Right renal cortex interstitium (tissue), 3 donors: Measurements from ENCODE around the gene NEGR1. TPM values are rescaled to one million over a fixed set of nuclear protein-coding genes. Genes with fewer than 3 reads are reported as not detected.

Experiments used
- DNase-seq, 3 donors: peaks; one replicate each; pipeline ENCODE4 v3.0.0-alpha.2; 2013; ENCODE audit warnings: low read depth in 3 of 3, low spot score in 2 of 3
- polyA plus RNA-seq, 3 donors: library from polyadenylated mRNA; unstranded; fragments of 120-200 nt; gene quantifications; one replicate each; pipeline ENCODE4 v1.2.1, GENCODE V29; 2013; ENCODE audit not compliant: insufficient read length in 3 of 3

Gene NEGR1
- polyA plus RNA-seq, 3 donors, result 2.9 to 4.8 (median 4.3) TPM

- DNase-seq, result no peak
Observed at GRCh38 chr1:71653952-71654351, 628.4 kb downstream of the NEGR1 start.

DNA sequence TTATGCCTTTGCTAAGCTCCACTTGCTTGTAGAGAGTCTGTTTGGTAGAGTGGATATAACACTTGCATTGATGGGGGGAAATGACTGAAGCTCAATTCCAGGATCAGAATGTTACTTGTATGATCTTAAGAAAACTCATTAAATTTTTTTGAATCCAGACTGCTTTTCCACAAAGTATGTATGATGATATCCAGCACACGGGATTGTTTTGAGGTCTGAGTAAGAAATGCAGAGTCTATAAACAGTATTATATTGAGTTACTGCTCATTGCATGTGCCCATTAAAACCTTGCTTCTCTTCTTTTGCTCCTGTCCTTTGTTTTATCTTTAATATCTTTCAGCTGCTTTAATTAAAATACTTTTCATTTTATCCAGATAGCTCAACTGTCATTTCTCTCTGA is 631.1 kb downstream of the NEGR1 start:
- DNase-seq, result no peak

DNA sequence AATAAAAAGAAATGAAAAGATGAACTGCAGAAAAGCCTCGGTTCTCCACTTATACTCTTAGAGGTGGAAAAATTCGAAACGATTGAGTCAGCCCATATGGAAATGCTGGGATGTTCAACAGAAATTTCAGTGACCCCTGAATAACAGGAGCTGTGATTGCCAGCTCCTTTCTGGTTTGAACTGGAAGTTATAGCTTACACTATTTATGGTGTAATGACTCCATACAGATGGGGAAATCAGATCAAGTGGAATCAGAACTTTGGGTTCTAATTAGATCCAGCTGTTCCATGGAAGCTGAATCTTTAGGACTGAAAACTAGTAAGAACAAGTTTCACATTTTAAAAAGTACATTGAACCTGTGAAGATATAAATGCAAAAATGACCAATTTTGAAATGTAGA is 632.2 kb downstream of the NEGR1 start:
- DNase-seq, result no peak

DNA sequence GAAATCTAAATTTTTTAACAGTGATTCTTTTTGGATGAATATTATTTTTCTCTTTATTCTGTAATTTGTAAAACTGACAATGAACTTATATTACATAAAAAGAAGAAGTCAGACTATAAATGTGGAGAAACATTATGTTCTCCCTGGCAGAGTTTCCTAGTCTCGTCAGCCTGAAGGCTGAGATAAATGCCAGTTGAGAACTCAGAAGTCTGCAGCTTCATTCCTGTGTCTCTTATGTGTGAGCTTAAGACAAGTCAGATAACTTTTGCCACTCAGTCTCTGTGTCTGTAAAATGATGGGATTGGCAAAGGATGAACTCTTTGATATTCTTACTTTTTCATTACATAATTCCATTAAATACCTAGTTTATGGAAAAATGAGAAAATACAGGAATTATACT is 632.7 kb downstream of the NEGR1 start:
- DNase-seq, result no peak

- DNase-seq, result no peak
Observed at GRCh38 chr1:71647513-71648300, 634.6 kb downstream of the NEGR1 start.

- no peak for DNase-seq
Observed at GRCh38 chr1:71645015-71645414, 637.3 kb downstream of the NEGR1 start.

DNA sequence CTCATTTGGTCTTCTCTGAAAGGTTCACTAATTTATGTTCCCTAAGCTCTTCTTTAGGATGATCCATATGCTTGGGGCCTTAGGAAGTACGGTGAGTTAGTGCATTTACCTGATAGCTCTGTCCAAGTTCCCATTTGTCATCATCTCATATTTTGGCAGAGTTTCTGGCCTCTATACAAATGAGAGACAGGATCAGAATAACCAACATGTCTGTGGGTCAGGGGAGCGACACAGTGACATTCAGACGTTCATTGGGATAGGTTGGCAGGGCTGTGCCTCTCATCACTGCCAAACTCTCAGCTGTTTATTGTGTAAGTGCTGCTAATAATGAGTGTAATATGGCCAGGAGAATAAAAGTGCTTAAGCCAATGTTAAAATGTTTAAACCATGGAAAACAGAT is 640.4 kb downstream of the NEGR1 start:
- DNase-seq, result no peak

- DNase-seq, result no peak
Observed at GRCh38 chr1:71640998-71641397, 641.3 kb downstream of the NEGR1 start.

DNA sequence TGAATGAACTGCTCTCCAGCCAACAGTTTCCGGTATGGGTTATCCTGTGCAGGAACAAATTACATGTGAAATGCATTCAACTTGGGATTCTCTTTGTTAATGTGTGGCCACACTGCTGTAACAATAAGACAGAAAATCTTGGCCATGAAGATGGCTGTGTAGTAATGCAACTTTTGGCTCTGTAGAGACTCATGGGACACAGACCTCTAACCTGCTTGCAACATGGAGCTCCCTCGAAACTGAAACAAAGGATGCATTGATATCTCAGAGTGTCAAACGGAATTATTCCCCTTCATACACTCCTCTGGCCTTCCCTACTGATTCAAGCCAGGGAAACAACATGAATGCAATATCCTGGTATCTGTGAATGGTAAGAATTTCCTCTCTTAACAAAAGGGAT is 642.2 kb downstream of the NEGR1 start:
- DNase-seq, result no peak

DNA sequence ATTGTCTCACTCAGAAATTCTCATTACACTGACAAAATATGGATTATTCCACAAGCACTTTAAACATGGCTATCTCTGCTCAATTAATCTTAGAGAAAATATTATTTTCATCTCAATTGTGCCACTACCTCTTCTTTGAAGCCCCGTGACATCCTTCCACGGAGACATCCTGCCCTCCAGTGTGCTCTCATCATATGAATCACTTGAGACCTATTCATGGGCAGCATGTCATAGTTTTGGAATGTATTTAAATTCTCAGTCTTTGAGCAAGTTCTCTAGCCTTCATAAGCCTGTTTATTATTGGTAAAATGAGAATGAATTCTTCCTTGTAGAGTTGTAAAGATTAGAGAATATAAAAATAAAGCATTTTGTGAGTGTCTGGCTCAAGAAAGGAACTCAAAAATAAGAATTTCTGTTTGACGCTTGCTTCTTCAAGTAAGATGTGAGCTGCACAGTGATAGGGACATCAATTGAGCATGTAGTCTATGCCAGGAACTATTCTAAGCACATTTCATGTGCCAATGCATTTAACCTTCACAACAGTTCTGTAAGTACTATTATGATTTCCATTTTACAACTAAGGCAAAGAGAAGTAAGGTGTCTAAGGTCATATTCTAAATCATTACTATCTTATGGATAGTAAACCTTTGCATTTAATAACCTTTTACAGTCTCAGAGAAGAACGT is 644.1 kb downstream of the NEGR1 start:
- no peak for DNase-seq

DNA sequence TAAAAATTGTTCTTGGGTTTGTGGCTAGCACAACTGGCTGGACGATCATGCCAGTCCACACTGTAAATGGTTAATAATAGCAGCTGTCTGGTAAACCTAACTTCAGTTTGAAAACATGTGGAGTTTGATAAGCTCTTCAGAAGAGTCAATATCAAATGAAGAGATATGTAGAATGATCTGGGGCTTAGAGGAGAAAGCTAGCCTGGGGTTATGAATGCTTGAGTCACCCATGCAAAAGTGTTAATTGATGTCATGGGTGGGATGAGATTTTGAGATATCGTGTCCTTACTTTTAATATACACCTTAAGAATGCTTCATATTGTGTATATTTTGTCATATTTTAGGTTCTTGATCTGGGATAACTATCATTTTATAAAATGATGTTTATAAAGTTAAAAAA is 646.8 kb downstream of the NEGR1 start:
- no peak for DNase-seq

DNA sequence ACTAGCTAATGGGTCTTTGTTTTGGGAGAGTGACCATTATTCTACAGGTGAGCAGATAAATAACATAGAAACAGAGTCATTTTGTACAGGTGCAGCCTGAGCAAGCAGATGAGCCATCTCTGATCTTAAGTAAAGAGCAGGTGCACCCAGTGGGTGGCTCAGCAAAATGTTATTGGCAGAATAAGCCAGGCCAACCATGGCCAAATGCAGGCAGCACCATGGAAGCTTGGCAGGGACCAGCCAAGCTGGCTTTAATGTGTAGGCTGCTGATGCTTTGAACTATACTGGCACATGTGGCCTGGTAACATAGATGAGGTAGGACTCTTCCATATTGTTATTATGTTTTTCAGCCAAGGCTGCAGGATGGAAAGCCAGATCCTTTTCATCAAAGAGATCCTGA is 648.2 kb downstream of the NEGR1 start:
- DNase-seq, result no peak

DNA sequence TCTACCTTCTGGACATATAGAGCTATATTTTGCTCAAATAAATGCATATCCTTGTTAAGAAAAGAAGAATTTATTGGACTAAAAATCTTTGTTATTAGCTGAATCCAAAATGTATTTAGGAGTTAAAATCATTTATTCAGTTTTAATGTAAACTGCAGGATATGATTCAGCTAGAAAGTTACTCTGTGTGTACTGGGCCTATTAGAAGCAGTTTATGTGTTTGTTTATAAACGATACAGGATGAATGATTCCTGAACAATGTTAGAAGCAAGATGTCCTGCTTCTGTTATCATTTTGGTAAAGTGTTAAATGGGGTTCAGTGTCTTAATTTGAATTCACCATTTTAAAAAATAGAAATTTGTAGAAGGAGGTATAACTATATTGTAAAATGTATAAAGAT is 652.3 kb downstream of the NEGR1 start:
- no peak for DNase-seq

DNA sequence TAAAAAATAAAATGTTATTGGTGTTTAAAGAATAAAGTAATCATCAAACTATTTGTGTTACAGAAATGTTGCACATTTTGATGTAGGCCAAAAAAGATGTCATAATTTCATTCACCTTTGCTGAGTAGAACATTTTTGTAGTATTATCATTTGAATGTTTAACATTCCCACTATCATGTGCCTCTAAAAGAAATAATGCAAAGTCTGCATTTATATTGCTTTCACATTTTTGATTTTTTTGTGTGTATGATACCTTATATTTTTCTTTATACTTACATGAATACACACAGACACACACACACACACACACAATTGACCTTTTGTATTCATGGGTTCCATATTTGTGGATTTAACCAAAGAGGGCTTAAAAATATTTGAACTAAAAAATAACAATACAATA is 657.3 kb downstream of the NEGR1 start:
- DNase-seq, result no peak

GRCh38 chr1:71623888-71624287 is 658.5 kb downstream of the NEGR1 start:
- DNase-seq, result no peak

DNA sequence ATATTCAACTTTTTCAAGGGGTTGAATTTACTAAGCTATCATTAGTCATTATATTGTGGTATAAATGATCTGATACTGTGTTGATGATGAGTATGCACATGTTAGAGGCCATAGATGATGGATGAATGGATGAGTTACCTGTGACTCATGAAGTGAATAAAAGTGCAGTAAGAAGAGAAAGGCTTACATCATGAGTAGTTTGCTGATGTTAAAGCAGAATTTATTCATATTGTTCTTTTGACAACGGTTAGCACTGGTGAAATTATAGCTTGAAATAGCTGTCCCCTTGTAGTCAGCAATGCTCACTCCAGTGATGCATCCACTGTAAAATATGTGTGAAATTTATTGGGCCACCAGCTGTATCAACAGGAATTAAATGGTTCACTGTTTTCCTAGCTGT is 660.6 kb downstream of the NEGR1 start:
- DNase-seq, result no peak

GRCh38 chr1:71618766-71619530 is 663.4 kb downstream of the NEGR1 start:
- no peak for DNase-seq

- no peak for DNase-seq
Observed at GRCh38 chr1:71618191-71618590, 664.1 kb downstream of the NEGR1 start.

GRCh38 chr1:71610476-71610875 is 671.9 kb downstream of the NEGR1 start:
- DNase-seq, result no peak

GRCh38 chr1:71603044-71603776 is 679.1 kb downstream of the NEGR1 start:
- DNase-seq, result no peak

DNA sequence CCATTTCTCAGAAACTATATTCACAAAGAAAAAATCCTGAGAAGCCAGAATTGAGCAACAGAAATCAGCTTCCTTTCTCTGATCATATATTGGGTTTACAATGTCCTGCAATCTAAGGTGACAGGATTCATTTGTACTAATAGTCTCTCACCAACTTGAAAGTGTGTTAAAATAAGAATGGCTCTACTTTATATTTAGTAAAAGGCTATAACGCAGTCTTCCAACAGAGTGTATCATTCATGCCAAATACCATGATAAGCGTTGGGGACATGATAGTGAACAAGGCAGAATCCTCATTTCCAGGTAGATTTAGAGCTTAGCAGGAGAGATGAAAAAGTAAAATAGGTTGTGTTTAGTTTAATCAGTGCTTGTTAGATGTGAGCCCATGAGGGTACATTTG is 682.3 kb downstream of the NEGR1 start:
- no peak for DNase-seq
